ENCODE measurements around the gene SMG6.
"Not testable (repeated sequence)": the region's sequence is repeated elsewhere in the genome, so short reads cannot be mapped to it uniquely, and the experiment has no call there.

Gene SMG6

GRCh38 chr17:2175294-2175628 lies 128.3 kb downstream of the SMG6 start:
- FAIRE-seq, result no peak

- peak; percentile 41 for FAIRE-seq
Observed at GRCh38 chr17:2174468-2175293, 128.9 kb downstream of the SMG6 start.

- no peak for FAIRE-seq
Observed at GRCh38 chr17:2174014-2174413, 129.6 kb downstream of the SMG6 start.

- FAIRE-seq, result no peak
Observed at GRCh38 chr17:2172999-2173398, 130.6 kb downstream of the SMG6 start.

GRCh38 chr17:2172077-2172851 lies 131.3 kb downstream of the SMG6 start:
- no peak for FAIRE-seq

- no peak for FAIRE-seq
Observed at GRCh38 chr17:2171702-2172076, 131.9 kb downstream of the SMG6 start.

GRCh38 chr17:2170023-2170422 lies 133.6 kb downstream of the SMG6 start:
- FAIRE-seq, result no peak

- FAIRE-seq, result not testable (repeated sequence)
Observed at GRCh38 chr17:2165723-2166122, 137.9 kb downstream of the SMG6 start.

- no peak for FAIRE-seq
Observed at GRCh38 chr17:2158396-2158780, 145.2 kb downstream of the SMG6 start.

- peak; percentile 59 for FAIRE-seq
Observed at GRCh38 chr17:2157675-2158395, 145.8 kb downstream of the SMG6 start.

GRCh38 chr17:2157081-2157480 lies 146.5 kb downstream of the SMG6 start:
- no peak for FAIRE-seq

GRCh38 chr17:2156666-2157065 lies 146.9 kb downstream of the SMG6 start:
- no peak for FAIRE-seq

GRCh38 chr17:2155573-2155972 lies 148.0 kb downstream of the SMG6 start:
- no peak for FAIRE-seq

- FAIRE-seq, result no peak
Observed at GRCh38 chr17:2151358-2152033, 152.1 kb downstream of the SMG6 start.

- no peak for FAIRE-seq
Observed at GRCh38 chr17:2150806-2151205, 152.8 kb downstream of the SMG6 start.

- FAIRE-seq, result no peak
Observed at GRCh38 chr17:2149934-2150333, 153.7 kb downstream of the SMG6 start.

GRCh38 chr17:2146132-2146871 lies 157.3 kb downstream of the SMG6 start:
- no peak for FAIRE-seq

GRCh38 chr17:2144701-2145100 lies 158.9 kb downstream of the SMG6 start:
- no peak for FAIRE-seq

GRCh38 chr17:2143332-2143731 lies 160.3 kb downstream of the SMG6 start:
- FAIRE-seq, result no peak

- not testable (repeated sequence) for FAIRE-seq
Observed at GRCh38 chr17:2142682-2143081, 160.9 kb downstream of the SMG6 start.

GRCh38 chr17:2140683-2141082 lies 162.9 kb downstream of the SMG6 start:
- no peak for FAIRE-seq

- no peak for FAIRE-seq
Observed at GRCh38 chr17:2138761-2139160, 164.8 kb downstream of the SMG6 start.
